ENCODE results near the gene INSL3.

INSL3 gene

GRCh38 chr19:17855280-17856152 lies 34.2 kb upstream of the INSL3 start:
- H3K4me3 Mint-ChIP-seq = no peak overlapping the region
- no peak overlapping the region for H3K27ac Mint-ChIP-seq
- H3K9me3 Mint-ChIP-seq (ENCODE audit: low read depth) = no peaks in the 10 kb centered on the region
- H3K27me3 Mint-ChIP-seq = no peaks in the 10 kb centered on the region
- peaks cover 19% of the 10 kb centered on the region for H3K4me1 Mint-ChIP-seq (ENCODE audit: low read depth)
- H3K36me3 Mint-ChIP-seq = peaks cover 6% of the 10 kb centered on the region

DNA sequence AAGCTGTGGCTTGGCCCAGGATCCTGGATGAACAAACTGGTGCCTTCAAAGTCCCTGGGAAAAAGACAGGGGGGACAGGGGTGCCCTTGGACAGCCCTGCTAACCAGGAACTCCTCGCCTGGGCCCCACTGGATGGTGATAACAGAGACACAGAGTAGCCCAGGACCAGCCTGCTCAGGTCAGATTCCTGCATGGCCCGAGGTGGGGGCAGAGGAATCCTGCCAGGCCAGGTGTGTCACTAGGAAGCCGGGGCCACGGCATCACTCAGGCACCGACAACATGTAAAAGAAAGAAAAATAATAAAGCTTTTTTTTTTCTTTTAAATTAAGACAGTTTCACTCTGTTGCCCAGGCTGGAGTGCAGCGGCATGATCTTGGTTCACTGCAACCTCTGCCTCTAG lies 32.7 kb upstream of the INSL3 start:
- Mint-ChIP-seq H3K27ac (no peak overlapping the region), H3K4me3 (no peak overlapping the region)

GRCh38 chr19:17848595-17849292 lies 27.4 kb upstream of the INSL3 start:
- no peaks in the 10 kb centered on the region for H3K27me3 Mint-ChIP-seq

More for the DNA sequence above, 32.7 kb upstream of the INSL3 start:
- Mint-ChIP-seq H3K27me3 (no peaks in the 10 kb centered on the region), H3K4me1 (ENCODE audit: low read depth) (peaks cover 31% of the 10 kb centered on the region), H3K9me3 (ENCODE audit: low read depth) (no peaks in the 10 kb centered on the region), H3K36me3 (no peaks in the 10 kb centered on the region)

GRCh38 chr19:17847538-17848366 lies 26.4 kb upstream of the INSL3 start, which contains the start of gene JAK3:
JAK3 (minus strand) TSS chr19:17847982; CDS start chr19:17844417, 3,565 bp downstream.
- Mint-ChIP-seq H3K9me3 (ENCODE audit: low read depth) (no peaks in the 10 kb centered on the region), H3K4me1 (ENCODE audit: low read depth) (peaks cover 63% of the 10 kb centered on the region), H3K27me3 (no peaks in the 10 kb centered on the region), H3K27ac (peak within 1 kb of the TSS; percentile 98), H3K4me3 (peak within 1 kb of the TSS; percentile 90), H3K36me3 (no peaks in the 10 kb centered on the region)

More at GRCh38 chr19:17848595-17849292, 27.4 kb upstream of the INSL3 start:
- H3K9me3 Mint-ChIP-seq (ENCODE audit: low read depth) = no peaks in the 10 kb centered on the region
- H3K36me3 Mint-ChIP-seq = no peaks in the 10 kb centered on the region
- peaks cover 57% of the 10 kb centered on the region for H3K4me1 Mint-ChIP-seq (ENCODE audit: low read depth)
- H3K4me3 Mint-ChIP-seq = peak overlapping the region; percentile 47
- peak overlapping the region; percentile 98 for H3K27ac Mint-ChIP-seq

GRCh38 chr19:17846146-17846545 lies 24.8 kb upstream of the INSL3 start:
- H3K4me3 Mint-ChIP-seq = peak overlapping the region; percentile 90
- H3K27me3 Mint-ChIP-seq = no peaks in the 10 kb centered on the region
- no peaks in the 10 kb centered on the region for H3K36me3 Mint-ChIP-seq
- peaks cover 56% of the 10 kb centered on the region for H3K4me1 Mint-ChIP-seq (ENCODE audit: low read depth)
- H3K27ac Mint-ChIP-seq = peak overlapping the region; percentile 98
- no peaks in the 10 kb centered on the region for H3K9me3 Mint-ChIP-seq (ENCODE audit: low read depth)

DNA sequence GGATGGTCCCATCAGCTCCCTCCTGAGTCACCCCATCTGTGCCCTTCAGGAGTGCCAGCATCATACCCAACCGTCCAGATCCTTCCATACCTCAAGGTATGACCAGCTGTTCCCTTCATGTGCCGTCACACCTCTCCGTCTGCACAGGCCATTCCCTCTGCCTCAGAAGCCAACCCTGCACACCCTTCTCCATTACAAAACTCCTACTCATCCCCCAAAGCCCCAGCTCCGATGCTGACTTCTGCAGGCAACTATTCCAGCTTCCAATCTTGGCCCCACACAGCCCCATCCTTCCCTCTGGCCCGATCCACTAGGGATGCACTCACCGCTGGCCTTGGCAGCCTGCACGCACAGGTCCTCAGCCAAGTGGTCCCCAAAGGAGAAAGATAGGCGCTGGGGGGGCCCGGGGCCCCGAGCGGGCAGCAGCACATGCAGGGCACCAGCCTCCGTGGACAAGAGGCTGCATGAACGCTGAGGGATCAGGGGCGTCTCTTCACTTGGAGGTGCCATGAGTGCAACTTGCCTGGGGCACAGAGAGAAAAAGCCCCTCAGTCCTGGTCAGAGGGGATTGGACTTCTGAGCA lies 22.7 kb upstream of the INSL3 start:
- H3K4me3 Mint-ChIP-seq = peak overlapping the region; percentile 90
- H3K4me1 Mint-ChIP-seq (ENCODE audit: low read depth) = peaks cover 44% of the 10 kb centered on the region

GRCh38 chr19:17843292-17843827 lies 22.0 kb upstream of the INSL3 start:
- no peak overlapping the region for H3K4me3 Mint-ChIP-seq
- peak overlapping the region; percentile 77 for H3K27ac Mint-ChIP-seq
- peaks cover 3% of the 10 kb centered on the region for H3K36me3 Mint-ChIP-seq
- peaks cover 38% of the 10 kb centered on the region for H3K4me1 Mint-ChIP-seq (ENCODE audit: low read depth)
- no peaks in the 10 kb centered on the region for H3K27me3 Mint-ChIP-seq
- no peaks in the 10 kb centered on the region for H3K9me3 Mint-ChIP-seq (ENCODE audit: low read depth)

More for the DNA sequence above, 22.7 kb upstream of the INSL3 start:
- no peaks in the 10 kb centered on the region for H3K27me3 Mint-ChIP-seq
- peak overlapping the region; percentile 77 for H3K27ac Mint-ChIP-seq
- peaks cover 3% of the 10 kb centered on the region for H3K36me3 Mint-ChIP-seq
- no peaks in the 10 kb centered on the region for H3K9me3 Mint-ChIP-seq (ENCODE audit: low read depth)

DNA sequence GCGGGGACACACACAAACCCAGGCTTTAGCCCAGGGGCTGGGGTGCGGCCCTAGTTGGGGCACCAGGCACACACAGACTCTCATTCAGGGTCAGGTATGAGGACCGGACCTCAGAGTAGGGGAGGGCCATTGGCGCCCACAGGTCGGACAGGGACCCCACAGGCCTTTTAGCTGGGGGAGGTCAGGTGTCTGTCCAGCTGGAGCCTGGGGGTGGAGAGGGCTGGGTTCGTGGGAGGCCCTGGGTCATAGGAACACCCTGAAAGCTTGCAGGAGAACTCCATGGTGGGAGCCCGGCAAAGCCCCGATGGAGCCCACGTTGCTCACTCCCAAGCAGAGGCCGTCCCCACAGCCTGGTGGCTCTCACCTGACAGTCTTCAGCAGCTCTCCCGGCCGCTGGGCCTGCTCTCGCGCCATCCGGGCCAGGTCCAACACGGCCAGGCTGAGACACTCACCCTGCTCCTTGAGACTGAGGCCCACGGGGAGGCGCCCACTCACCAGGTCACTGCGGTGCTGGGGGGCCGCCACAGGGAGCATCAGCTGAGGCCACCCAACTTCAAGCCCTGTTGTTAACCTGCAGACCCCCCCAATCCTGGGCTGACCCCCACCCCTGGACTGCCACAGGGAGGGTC lies 21.5 kb upstream of the INSL3 start:
- Mint-ChIP-seq H3K4me1 (ENCODE audit: low read depth) (peaks cover 36% of the 10 kb centered on the region), H3K4me3 (no peak overlapping the region), H3K27ac (no peak overlapping the region), H3K36me3 (peaks cover 6% of the 10 kb centered on the region), H3K9me3 (ENCODE audit: low read depth) (no peaks in the 10 kb centered on the region), H3K27me3 (no peaks in the 10 kb centered on the region)

- peaks cover 37% of the 10 kb centered on the region for H3K4me1 Mint-ChIP-seq (ENCODE audit: low read depth)
- no peak overlapping the region for H3K4me3 Mint-ChIP-seq
- H3K27ac Mint-ChIP-seq = no peak overlapping the region
- H3K27me3 Mint-ChIP-seq = no peaks in the 10 kb centered on the region
- peaks cover 7% of the 10 kb centered on the region for H3K36me3 Mint-ChIP-seq
- H3K9me3 Mint-ChIP-seq (ENCODE audit: low read depth) = no peaks in the 10 kb centered on the region
These were observed 20.7 kb upstream of the INSL3 start for GRCh38 chr19:17841810-17842662.

DNA sequence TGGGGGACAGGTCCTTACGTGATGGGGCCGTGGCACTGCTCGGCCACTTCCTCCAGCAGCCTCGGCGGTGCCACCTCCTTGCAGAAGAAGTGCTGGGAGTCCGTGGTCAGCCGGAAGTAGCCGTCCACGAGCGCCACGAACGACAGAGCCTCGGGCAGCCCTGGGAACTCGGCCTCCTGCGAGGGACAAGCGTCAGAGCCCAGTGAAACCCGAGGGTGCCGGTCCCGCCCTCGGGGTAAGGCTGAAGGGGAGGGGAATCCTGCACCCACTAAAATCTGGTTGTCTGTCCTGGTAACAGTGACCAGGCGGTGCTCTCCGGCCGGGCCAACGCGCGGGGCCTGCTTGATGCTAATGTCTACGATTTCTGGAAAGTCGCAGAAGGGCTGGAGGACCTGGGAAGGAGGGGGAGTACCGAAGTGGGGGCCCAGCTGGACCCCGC lies 20.1 kb upstream of the INSL3 start:
- Mint-ChIP-seq H3K9me3 (ENCODE audit: low read depth) (no peaks in the 10 kb centered on the region), H3K4me1 (ENCODE audit: low read depth) (peaks cover 39% of the 10 kb centered on the region), H3K36me3 (peaks cover 7% of the 10 kb centered on the region), H3K27me3 (no peaks in the 10 kb centered on the region), H3K4me3 (no peak overlapping the region), H3K27ac (no peak overlapping the region)

GRCh38 chr19:17840019-17840418 lies 18.7 kb upstream of the INSL3 start:
- Mint-ChIP-seq H3K4me1 (ENCODE audit: low read depth) (peaks cover 36% of the 10 kb centered on the region), H3K9me3 (ENCODE audit: low read depth) (no peaks in the 10 kb centered on the region), H3K4me3 (no peak overlapping the region), H3K36me3 (peaks cover 12% of the 10 kb centered on the region), H3K27me3 (no peaks in the 10 kb centered on the region), H3K27ac (no peak overlapping the region)

- Mint-ChIP-seq H3K4me1 (ENCODE audit: low read depth) (peaks cover 19% of the 10 kb centered on the region), H3K9me3 (ENCODE audit: low read depth) (no peaks in the 10 kb centered on the region), H3K36me3 (peaks cover 12% of the 10 kb centered on the region), H3K4me3 (no peak overlapping the region), H3K27me3 (no peaks in the 10 kb centered on the region), H3K27ac (no peak overlapping the region)
These were observed 16.7 kb upstream of the INSL3 start for GRCh38 chr19:17837972-17838371.

- H3K27ac Mint-ChIP-seq = peak overlapping the region; percentile 47
- no peak overlapping the region for H3K4me3 Mint-ChIP-seq
- peaks cover 19% of the 10 kb centered on the region for H3K4me1 Mint-ChIP-seq (ENCODE audit: low read depth)
- H3K36me3 Mint-ChIP-seq = peaks cover 15% of the 10 kb centered on the region
- no peaks in the 10 kb centered on the region for H3K27me3 Mint-ChIP-seq
- H3K9me3 Mint-ChIP-seq (ENCODE audit: low read depth) = no peaks in the 10 kb centered on the region
These were observed 15.2 kb upstream of the INSL3 start for GRCh38 chr19:17836530-17836929.

Data from activated naive CD8-positive, alpha-beta T cell (primary cell).